ENCODE measurements around the gene SIDT2.
"Not testable (repeated sequence)": the region's sequence is repeated elsewhere in the genome, so short reads cannot be mapped to it uniquely, and the experiment has no call there.

Gene SIDT2

GRCh38 chr11:117178210-117179034 lies at the start of gene SIDT2:
Gene SIDT2 (plus strand): TSS chr11:117178743. CDS start chr11:117179264, 521 bp downstream.
- H3K36me3 ChIP-seq (ENCODE audit: control insufficient read depth in 1 of 2, insufficient read depth in 2 of 2, low read length in 2 of 2): peaks cover 9 to 14% of the 10 kb centered on the region in 2 donors
- H3K4me1 ChIP-seq (ENCODE audit: control insufficient read depth in 1 of 2, insufficient read depth in 2 of 2, low read length in 2 of 2): peaks cover 24 to 32% of the 10 kb centered on the region in 2 donors
- H3K27ac ChIP-seq (ENCODE audit: low read depth, low read length): peak within 1 kb of the TSS; percentile 79

GRCh38 chr11:117130396-117130795 lies 48.1 kb upstream of the SIDT2 start:
- H3K9me3 ChIP-seq (ENCODE audit: control insufficient read depth in 1 of 2, low read length in 2 of 2); H3K9ac ChIP-seq (ENCODE audit: low read depth in 1 of 2, low read length in 2 of 2); H3K4me1 ChIP-seq (ENCODE audit: control insufficient read depth in 1 of 2, insufficient read depth in 2 of 2, low read length in 2 of 2); H3K4me3 ChIP-seq (ENCODE audit: low read depth in 1 of 2, low read length in 2 of 2); H3K27ac ChIP-seq (ENCODE audit: low read depth, low read length); H3K27me3 ChIP-seq (ENCODE audit: control insufficient read depth in 1 of 2, insufficient read depth in 2 of 2, low read length in 2 of 2); H3K36me3 ChIP-seq (ENCODE audit: control insufficient read depth in 1 of 2, insufficient read depth in 2 of 2, low read length in 2 of 2): not testable (repeated sequence)

More at GRCh38 chr11:117178210-117179034, at the start of gene SIDT2:
- Histone ChIP-seq H3K9ac (ENCODE audit: low read depth in 1 of 2, low read length in 2 of 2) (peak within 1 kb of the TSS; percentile 84 to 96), H3K27me3 (ENCODE audit: control insufficient read depth in 1 of 2, insufficient read depth in 2 of 2, low read length in 2 of 2) (no peaks in the 10 kb centered on the region), H3K9me3 (ENCODE audit: control insufficient read depth in 1 of 2, low read length in 2 of 2) (no peaks in the 10 kb centered on the region), H3K4me3 (ENCODE audit: low read depth in 1 of 2, low read length in 2 of 2) (peak within 1 kb of the TSS; percentile 79 to 94)

DNA sequence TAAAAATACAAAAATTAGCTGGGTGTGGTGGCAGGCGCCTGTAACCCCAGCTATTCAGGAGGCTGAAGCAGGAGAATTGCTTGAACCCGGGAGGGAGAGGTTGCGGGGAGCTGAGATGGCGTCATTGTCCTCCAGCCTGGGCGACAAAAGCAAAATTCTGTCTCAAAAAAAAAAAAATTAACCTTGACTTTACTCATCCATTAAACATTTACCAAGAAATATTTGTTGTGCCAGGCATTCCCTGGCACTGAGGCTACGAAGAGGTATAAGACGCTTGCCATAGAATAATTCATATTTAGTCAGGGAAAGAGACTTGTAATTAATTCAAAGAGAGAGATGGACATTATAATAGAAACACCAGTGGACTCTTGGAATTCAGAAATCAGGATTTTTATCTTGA lies 47.7 kb upstream of the SIDT2 start:
- Histone ChIP-seq H3K36me3 (ENCODE audit: control insufficient read depth in 1 of 2, insufficient read depth in 2 of 2, low read length in 2 of 2) (no peaks in the 10 kb centered on the region), H3K27ac (ENCODE audit: low read depth, low read length) (no peak overlapping the region), H3K9ac (ENCODE audit: low read depth in 1 of 2, low read length in 2 of 2) (no peak overlapping the region), H3K4me1 (ENCODE audit: control insufficient read depth in 1 of 2, insufficient read depth in 2 of 2, low read length in 2 of 2) (no peaks in the 10 kb centered on the region), H3K27me3 (ENCODE audit: control insufficient read depth in 1 of 2, insufficient read depth in 2 of 2, low read length in 2 of 2) (no peaks in the 10 kb centered on the region), H3K9me3 (ENCODE audit: control insufficient read depth in 1 of 2, low read length in 2 of 2) (no peaks in the 10 kb centered on the region), H3K4me3 (ENCODE audit: low read depth in 1 of 2, low read length in 2 of 2) (no peak overlapping the region)

DNA sequence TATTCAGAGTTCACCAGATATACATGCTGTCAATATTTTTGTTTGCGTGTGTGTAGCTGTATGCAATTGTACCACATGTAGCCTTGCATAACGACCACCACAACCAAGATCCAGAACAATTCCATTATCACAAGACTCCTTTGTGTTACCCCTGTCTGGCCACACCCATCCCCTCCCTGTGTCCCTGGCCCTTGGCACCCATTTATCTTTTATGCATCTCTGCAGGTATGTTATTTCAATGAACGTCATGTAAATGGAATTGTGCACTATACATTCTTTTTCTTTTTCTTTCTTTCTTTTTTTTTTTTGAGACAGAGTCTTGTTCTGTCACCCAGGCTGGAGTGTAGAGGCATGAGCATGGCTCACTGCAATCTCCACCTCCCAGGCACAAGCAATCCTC lies 44.1 kb upstream of the SIDT2 start:
- H3K27me3 ChIP-seq (ENCODE audit: control insufficient read depth in 1 of 2, insufficient read depth in 2 of 2, low read length in 2 of 2): no peaks in the 10 kb centered on the region
- H3K36me3 ChIP-seq (ENCODE audit: control insufficient read depth in 1 of 2, insufficient read depth in 2 of 2, low read length in 2 of 2): no peaks in the 10 kb centered on the region
- H3K4me3 ChIP-seq (ENCODE audit: low read depth in 1 of 2, low read length in 2 of 2): no peak overlapping the region
- no peaks in the 10 kb centered on the region for H3K9me3 ChIP-seq (ENCODE audit: control insufficient read depth in 1 of 2, low read length in 2 of 2)
- H3K9ac ChIP-seq (ENCODE audit: low read depth in 1 of 2, low read length in 2 of 2): no peak overlapping the region
- no peak overlapping the region for H3K27ac ChIP-seq (ENCODE audit: low read depth, low read length)
- no peaks in the 10 kb centered on the region for H3K4me1 ChIP-seq (ENCODE audit: control insufficient read depth in 1 of 2, insufficient read depth in 2 of 2, low read length in 2 of 2)

DNA sequence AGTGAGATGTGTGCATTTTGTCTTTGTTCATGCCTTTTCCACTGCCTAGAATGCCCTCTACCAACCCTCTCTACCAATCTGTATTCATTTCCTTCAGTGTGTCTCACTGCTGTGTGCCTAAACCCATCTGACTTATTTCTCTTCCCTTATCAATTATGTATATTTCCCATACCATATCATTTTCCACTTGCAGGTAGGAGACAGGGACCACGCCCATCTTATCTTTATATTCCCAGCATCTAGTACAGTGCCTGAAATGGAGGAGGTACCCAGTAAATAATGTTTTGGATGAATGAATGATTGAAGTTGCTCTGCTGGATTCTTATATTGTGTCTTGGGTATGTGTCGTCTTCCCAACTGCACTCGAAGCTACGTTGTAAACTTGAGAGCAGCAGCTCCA lies 43.6 kb upstream of the SIDT2 start:
- H3K9me3 ChIP-seq (ENCODE audit: control insufficient read depth in 1 of 2, low read length in 2 of 2); H3K36me3 ChIP-seq (ENCODE audit: control insufficient read depth in 1 of 2, insufficient read depth in 2 of 2, low read length in 2 of 2); H3K4me3 ChIP-seq (ENCODE audit: low read depth in 1 of 2, low read length in 2 of 2); H3K9ac ChIP-seq (ENCODE audit: low read depth in 1 of 2, low read length in 2 of 2); H3K27me3 ChIP-seq (ENCODE audit: control insufficient read depth in 1 of 2, insufficient read depth in 2 of 2, low read length in 2 of 2); H3K27ac ChIP-seq (ENCODE audit: low read depth, low read length); H3K4me1 ChIP-seq (ENCODE audit: control insufficient read depth in 1 of 2, insufficient read depth in 2 of 2, low read length in 2 of 2): not testable (repeated sequence)

DNA sequence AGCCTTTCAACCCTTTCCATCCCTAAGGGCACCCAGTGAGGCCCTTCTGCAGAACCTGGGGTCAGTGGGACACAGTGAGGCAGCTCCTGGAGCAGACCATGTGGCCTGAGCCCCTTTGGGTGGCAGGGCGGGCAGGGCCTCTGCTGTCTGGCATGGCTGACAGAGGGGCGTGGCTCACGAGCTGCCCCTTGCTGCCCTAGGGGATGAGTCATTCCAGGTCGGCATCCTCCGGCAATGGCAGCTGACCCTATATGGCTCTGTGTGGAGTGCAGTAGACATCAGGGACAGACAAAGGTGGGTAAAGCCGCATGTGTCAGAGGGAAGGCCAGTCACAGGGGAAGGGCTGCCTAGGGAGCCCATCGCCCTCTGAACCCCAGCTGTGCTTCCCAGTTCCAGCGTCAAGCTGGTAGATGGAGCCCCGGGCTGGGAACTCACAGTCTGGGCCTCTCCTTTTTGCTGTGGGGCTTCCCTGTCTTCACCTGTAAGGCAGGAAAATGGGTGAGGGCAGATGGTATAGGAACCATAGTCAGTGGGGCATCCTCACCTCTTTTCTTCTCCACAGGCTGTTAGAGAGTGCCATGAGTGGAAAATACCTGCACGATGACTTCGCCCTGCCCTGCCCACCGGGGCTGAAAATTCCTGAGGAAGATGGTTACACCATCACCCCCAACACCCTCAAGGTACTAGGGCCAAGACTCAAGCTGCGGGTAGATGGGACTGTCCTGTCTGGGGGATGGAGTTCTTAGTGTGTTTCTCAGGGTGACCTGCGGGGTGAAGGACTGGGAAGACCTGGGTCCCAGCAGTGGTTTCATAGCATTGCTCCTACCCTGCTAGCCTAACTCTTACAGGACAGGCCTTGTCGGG lies 41.1 kb upstream of the SIDT2 start:
- not testable (repeated sequence) for H3K36me3 ChIP-seq (ENCODE audit: control insufficient read depth in 1 of 2, insufficient read depth in 2 of 2, low read length in 2 of 2); H3K27ac ChIP-seq (ENCODE audit: low read depth, low read length); H3K9me3 ChIP-seq (ENCODE audit: control insufficient read depth in 1 of 2, low read length in 2 of 2); H3K9ac ChIP-seq (ENCODE audit: low read depth in 1 of 2, low read length in 2 of 2); H3K4me1 ChIP-seq (ENCODE audit: control insufficient read depth in 1 of 2, insufficient read depth in 2 of 2, low read length in 2 of 2); H3K4me3 ChIP-seq (ENCODE audit: low read depth in 1 of 2, low read length in 2 of 2); H3K27me3 ChIP-seq (ENCODE audit: control insufficient read depth in 1 of 2, insufficient read depth in 2 of 2, low read length in 2 of 2)

- H3K9me3 ChIP-seq (ENCODE audit: control insufficient read depth in 1 of 2, low read length in 2 of 2): no peaks in the 10 kb centered on the region
- H3K4me3 ChIP-seq (ENCODE audit: low read depth in 1 of 2, low read length in 2 of 2): peak overlapping the region; percentile 97 to 99
- H3K36me3 ChIP-seq (ENCODE audit: control insufficient read depth in 1 of 2, insufficient read depth in 2 of 2, low read length in 2 of 2): peaks cover 0 to 11% of the 10 kb centered on the region in 2 donors
- peak overlapping the region; percentile 89 to 90 for H3K9ac ChIP-seq (ENCODE audit: low read depth in 1 of 2, low read length in 2 of 2)
- no peaks in the 10 kb centered on the region for H3K27me3 ChIP-seq (ENCODE audit: control insufficient read depth in 1 of 2, insufficient read depth in 2 of 2, low read length in 2 of 2)
- peaks cover 13 to 19% of the 10 kb centered on the region in 2 donors for H3K4me1 ChIP-seq (ENCODE audit: control insufficient read depth in 1 of 2, insufficient read depth in 2 of 2, low read length in 2 of 2)
- H3K27ac ChIP-seq (ENCODE audit: low read depth, low read length): no peak overlapping the region
Observed at GRCh38 chr11:117143390-117143789, 35.2 kb upstream of the SIDT2 start.

DNA sequence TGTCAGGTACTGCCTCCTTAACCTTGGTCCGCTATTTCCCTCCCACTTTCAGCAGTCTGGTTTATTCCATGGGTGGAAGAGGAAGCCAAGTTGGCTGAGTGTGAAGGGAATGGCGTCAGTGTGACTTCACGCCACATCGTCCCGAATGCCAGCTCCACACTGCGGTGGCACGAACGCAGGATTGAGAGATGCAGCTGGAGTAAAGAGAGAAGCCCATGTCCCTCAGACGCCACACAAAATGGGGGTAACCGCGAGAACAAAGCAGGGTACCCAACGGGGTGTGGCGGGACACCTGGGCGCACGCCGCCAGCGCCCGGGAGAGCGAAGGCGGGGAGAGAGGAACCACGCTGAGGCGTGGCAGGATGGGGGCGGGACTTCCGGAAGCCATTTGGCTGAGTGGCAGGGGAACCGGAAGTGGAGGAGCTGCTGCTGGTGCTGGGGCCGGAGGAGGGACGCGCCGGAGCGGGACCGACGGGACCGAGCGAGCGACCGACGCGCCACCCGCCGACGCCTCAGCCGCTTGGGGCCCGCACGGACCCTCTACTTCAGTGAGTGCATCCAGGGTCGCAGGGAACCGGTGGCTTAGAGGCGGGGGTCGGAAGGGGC lies 34.6 kb upstream of the SIDT2 start, which contains the start of gene PAFAH1B2:
TSS of gene PAFAH1B2 (plus strand) at position 417 of the 606 bp plus-strand sequence. CDS start 8,161 bp downstream, outside the sequence.
- peaks cover 0 to 11% of the 10 kb centered on the region in 2 donors for H3K36me3 ChIP-seq (ENCODE audit: control insufficient read depth in 1 of 2, insufficient read depth in 2 of 2, low read length in 2 of 2)
- H3K9ac ChIP-seq (ENCODE audit: low read depth in 1 of 2, low read length in 2 of 2): peak within 1 kb of the TSS; percentile 89 to 90
- no peaks in the 10 kb centered on the region for H3K27me3 ChIP-seq (ENCODE audit: control insufficient read depth in 1 of 2, insufficient read depth in 2 of 2, low read length in 2 of 2)
- peaks cover 13 to 19% of the 10 kb centered on the region in 2 donors for H3K4me1 ChIP-seq (ENCODE audit: control insufficient read depth in 1 of 2, insufficient read depth in 2 of 2, low read length in 2 of 2)
- no peaks in the 10 kb centered on the region for H3K9me3 ChIP-seq (ENCODE audit: control insufficient read depth in 1 of 2, low read length in 2 of 2)
- peak within 1 kb of the TSS; percentile 97 to 99 for H3K4me3 ChIP-seq (ENCODE audit: low read depth in 1 of 2, low read length in 2 of 2)
- H3K27ac ChIP-seq (ENCODE audit: low read depth, low read length): peak within 1 kb of the TSS; percentile 91

- H3K9ac ChIP-seq (ENCODE audit: low read depth in 1 of 2, low read length in 2 of 2): peak overlapping the region; percentile 89 to 90
- peaks cover 0 to 11% of the 10 kb centered on the region in 2 donors for H3K36me3 ChIP-seq (ENCODE audit: control insufficient read depth in 1 of 2, insufficient read depth in 2 of 2, low read length in 2 of 2)
- H3K4me3 ChIP-seq (ENCODE audit: low read depth in 1 of 2, low read length in 2 of 2): peak overlapping the region; percentile 97 to 99
- peak overlapping the region; percentile 91 for H3K27ac ChIP-seq (ENCODE audit: low read depth, low read length)
- H3K9me3 ChIP-seq (ENCODE audit: control insufficient read depth in 1 of 2, low read length in 2 of 2): no peaks in the 10 kb centered on the region
- no peaks in the 10 kb centered on the region for H3K27me3 ChIP-seq (ENCODE audit: control insufficient read depth in 1 of 2, insufficient read depth in 2 of 2, low read length in 2 of 2)
- peaks cover 13 to 19% of the 10 kb centered on the region in 2 donors for H3K4me1 ChIP-seq (ENCODE audit: control insufficient read depth in 1 of 2, insufficient read depth in 2 of 2, low read length in 2 of 2)
Observed at GRCh38 chr11:117144477-117145392, 33.8 kb upstream of the SIDT2 start.
